ENCODE results near the gene MEDAG.

MEDAG gene

GRCh38 chr13:30905932-30906383, at the start of gene MEDAG:
TSS of gene MEDAG (plus strand) at chr13:30906271. CDS start at chr13:30906516, 245 bp downstream.
- no peak for DNase-seq

GRCh38 chr13:30857018-30857417, 49.1 kb upstream of the MEDAG start:
- DNase-seq = no peak

GRCh38 chr13:30857636-30858035, 48.4 kb upstream of the MEDAG start:
- no peak for DNase-seq

DNA sequence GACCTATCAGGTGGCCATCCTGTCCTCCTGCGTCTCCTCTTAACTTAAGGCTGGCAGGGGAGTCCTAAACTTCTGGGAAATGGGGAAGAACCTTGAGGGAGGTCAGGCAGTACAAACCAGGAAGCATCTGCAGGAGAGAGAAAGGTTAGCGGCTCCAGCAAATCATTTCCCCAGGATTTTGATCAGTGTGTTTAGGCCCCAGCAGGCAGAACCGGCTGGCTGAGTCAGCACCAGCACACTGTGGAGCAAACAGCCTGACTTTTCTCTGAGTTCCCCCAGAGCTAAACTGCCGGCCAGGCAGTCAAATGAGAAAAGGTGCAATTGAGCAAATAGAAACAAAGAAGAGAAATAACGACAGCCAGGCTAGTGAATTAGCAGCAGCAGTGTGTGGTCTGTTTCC, 46.7 kb upstream of the MEDAG start:
- DNase-seq = no peak

GRCh38 chr13:30861163-30861562, 44.9 kb upstream of the MEDAG start:
- DNase-seq = no peak

GRCh38 chr13:30861836-30862467, 44.1 kb upstream of the MEDAG start:
- DNase-seq = no peak

GRCh38 chr13:30862707-30863106, 43.4 kb upstream of the MEDAG start:
- DNase-seq = no peak

DNA sequence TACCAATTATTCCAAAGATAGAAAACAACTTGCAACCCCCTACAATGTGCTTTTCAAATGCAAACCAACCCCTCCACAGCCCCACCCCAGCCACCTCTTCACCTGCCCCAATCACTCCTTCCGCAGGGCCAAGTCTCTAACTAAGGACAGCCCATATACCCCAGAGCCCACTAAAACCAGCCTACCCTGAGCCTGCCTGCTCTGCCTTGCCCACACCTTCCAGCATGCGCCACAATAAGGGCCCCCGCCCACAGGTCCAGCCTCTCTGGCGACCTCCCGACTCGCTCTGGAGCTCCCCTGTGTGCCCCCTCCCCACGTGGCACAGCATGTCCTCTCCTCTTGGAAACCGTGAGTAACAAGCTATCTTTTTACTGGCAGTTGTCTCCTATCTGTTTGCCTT, 42.8 kb upstream of the MEDAG start:
- DNase-seq = no peak

GRCh38 chr13:30863796-30864195, 42.3 kb upstream of the MEDAG start:
- no peak for DNase-seq

DNA sequence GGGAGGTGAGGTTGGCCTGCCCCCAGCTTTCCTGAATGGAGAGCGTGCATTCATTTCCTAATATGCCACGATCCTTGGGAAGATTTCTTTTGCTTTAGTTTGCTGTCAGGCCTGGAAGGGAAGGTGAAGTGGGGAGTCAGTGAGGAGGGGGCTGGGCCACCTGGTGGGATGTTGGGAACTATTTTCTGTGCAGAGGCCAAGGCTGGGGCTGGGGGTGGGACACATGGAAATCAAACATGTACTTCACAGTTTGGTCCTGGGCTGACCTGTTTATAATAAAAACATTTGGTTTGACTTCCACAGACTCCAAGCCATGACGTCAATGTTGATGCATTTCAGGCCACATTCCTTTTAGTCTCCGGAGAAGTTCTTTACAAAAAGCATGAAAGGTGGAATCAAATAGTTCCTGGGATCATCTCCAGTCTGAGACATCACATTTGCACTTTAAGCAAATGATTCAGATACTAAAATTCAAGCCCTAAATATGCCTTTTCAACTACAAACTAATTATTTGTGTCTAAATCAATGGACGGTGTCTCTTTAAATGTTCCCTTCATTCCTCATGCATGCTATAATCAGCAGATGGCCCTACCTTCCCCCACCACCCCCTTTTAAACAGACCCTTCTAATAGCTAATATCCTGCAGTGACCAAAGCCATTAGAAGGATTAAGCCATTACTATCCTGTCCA, 41.5 kb upstream of the MEDAG start:
- DNase-seq = no peak

DNA sequence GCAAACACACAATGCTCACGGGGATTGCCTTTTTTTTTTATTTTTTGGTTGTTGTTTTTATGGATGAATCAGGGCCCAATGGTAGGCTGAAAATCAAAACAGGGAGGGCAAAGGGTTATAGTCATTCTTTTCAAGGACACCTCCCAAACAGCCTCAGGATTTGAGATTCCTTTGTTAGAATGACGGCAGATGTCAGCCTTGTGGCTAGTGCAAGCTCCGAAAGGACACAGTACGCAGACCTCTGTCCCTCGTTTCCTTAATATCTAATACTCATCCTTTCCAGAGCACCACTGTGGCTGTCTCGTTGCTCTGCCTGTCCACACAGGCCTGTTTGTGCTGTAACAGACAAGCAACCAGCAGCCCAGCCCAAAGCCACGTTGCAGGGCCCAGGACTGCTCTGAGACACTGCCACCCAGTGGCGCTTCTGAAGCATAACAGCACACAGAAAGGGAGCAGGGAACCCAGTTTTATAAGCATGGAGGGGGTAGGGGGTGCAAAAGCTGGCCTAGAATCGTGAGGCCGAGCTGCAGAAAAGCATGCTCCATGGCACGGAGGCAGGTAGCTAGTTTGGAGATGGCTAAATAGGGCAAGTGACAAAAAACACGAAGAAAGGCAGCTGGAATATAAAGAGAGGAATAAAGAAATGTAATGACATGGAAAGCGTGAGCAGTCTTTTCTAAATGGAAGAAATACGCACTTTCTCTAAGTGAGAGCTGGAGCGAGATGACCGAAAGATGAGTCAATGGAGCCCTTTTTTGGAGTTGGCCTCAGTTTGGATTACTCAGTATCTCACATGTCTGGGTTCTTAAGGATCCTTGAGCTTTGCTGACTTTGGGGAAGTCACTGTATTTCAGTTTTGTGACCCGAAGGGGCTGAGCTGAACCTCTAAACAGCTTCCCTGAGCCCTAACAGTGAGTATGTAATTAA, 40.7 kb upstream of the MEDAG start:
- peak; percentile 75 for DNase-seq

DNA sequence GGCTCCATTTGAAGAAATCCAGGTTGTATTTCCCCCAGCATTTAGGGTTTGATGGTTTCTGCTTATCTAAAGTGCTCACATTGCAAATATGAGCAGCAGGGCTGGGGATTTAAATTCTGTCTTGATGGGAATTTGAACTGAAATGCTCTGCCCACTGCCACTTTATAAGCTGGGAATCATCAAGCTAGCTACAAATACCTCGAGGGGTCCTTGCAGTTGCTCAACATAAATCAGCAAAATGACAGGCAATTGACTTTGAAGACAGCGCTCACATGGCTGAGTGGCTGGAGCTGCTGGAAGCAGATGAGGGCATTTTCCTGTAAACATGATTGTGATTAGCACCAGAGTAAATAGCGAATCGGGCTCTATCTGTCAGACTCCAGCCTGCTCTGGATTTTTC, 39.4 kb upstream of the MEDAG start:
- no peak for DNase-seq

GRCh38 chr13:30867089-30867669, 38.9 kb upstream of the MEDAG start:
- no peak for DNase-seq

- DNase-seq = no peak
Observed at GRCh38 chr13:30868799-30869470, 37.1 kb upstream of the MEDAG start.

GRCh38 chr13:30869491-30869890, 36.6 kb upstream of the MEDAG start:
- DNase-seq = no peak

DNA sequence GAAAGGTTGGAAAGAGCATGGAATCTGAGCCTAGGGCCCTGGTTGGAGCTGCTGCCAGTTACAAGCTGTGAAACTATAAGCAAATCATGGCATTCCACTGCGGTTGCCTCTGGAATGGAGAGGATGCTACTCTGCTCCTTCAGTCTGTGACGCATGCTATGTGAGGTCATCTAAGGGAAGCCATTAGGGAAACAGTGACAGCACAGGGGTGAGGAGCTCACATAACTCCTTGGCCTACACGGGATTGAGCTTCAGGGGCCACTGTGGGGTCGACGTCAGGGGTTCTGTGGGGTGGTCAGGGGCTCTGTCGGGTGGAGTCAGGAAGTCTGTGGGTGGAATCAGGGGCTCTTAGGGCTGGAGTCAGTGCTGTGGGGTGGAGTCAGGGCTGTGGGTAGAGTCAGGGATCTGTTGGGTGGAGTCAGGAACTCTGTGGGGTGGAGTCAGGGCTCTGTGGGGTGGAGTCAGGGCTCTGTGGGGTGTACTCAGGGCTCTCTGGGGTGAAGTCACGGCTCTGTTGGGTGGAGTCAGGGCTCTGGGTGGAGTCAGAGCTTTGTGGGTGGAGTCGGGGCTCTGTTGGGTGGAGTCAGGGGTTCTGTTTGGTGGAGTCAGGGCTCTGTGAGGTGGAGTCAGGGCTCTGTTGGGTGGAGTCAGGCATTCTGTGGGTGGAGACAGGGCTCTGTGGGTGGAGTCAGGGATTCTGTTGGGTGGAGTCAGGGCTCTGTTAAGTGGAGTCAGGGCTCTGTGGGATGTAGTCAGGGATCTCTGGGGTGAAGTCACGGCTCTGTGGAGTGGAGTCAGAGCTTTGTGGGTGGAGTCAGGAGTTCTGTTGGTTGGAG, 35.8 kb upstream of the MEDAG start:
- DNase-seq = peak; percentile 27

- DNase-seq = no peak
Observed at GRCh38 chr13:30870916-30871587, 35.0 kb upstream of the MEDAG start.

GRCh38 chr13:30871588-30872275, 34.3 kb upstream of the MEDAG start:
- no peak for DNase-seq

DNA sequence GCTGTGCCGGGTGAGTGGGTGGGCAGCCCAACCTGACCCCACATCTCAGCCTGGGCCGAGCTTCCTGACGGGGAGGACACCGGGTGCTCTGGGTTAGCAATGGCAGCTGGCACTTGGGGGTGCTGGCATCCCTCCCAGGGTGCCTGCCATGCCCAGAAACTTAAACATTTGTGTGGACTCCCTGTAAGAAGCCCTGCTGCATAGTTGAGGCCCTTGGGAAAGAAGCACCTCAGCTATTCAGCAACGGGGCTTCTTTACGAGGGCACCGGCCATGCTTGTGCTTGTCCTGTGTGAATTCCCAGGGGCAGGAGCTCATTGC, 33.8 kb upstream of the MEDAG start:
- no peak for DNase-seq

DNA sequence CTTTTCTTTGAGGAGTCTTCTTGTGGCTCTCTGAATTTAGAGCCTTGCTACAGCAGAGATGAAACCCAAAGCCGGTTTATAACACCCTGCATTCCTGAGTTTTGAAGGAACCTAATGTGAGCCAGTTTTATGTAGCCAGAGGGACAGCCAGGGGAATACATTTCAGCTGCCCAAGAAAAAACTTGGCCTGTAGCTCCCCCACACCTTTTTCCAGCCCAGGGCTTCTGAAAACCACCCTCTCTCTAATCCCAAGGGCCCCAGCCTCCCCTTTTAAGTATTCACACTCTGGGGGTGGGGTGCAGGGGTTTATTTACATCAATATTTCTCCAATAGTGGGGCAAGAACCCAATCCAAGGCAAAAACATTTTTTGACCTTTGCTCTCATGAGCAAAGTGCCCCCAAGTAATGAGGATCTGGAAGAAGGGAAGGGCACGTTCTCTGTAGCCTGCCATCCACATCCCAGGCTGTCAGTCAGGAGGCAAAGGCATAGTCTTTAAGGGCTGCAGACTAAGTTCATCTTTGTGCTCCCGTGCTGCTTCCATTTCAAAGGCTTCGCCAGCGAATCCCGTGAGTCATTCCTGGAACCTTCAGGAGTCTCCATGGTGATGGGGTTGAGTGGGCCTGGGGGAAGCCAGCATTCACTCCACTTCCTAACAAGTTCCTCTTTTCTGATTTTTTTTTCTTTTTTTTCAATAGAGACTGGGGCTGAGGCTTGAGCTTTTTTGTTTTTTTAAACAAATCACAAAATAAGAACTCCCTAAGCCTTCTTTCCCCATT, 33.2 kb upstream of the MEDAG start:
- peak; percentile 58 for DNase-seq
